ENCODE results near the gene PDSS2.
"Not testable (repeated sequence)": the region's sequence is repeated elsewhere in the genome, so short reads cannot be mapped to it uniquely, and the experiment has no call there.

Gene PDSS2

GRCh38 chr6:107318100-107318736 lies 141.1 kb downstream of the PDSS2 start:
- DNase-seq, result peak; percentile 4 to 6

- no peak for DNase-seq
Observed at GRCh38 chr6:107315114-107315513, 144.2 kb downstream of the PDSS2 start.

GRCh38 chr6:107314531-107314939 lies 144.8 kb downstream of the PDSS2 start:
- DNase-seq, result no peak

DNA sequence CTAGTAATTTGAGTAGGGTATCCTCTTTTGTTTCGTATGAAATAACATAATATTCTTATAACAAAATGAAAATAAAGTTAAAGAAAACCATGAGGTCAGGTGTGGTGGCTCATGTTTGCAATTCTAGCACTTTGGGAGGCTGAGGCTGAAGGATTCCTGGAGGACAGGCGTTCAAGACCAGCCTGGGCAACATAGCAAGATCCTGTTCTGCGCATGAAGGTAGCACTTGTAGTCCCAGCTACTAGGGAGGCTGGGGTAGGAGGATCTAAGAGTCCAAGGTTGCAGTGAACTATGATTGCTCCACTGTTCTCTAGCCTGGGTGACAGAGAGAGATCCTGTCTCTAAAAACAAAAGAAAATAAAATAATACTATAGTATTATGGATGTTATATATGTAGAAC lies 145.6 kb downstream of the PDSS2 start:
- no peak for DNase-seq

DNA sequence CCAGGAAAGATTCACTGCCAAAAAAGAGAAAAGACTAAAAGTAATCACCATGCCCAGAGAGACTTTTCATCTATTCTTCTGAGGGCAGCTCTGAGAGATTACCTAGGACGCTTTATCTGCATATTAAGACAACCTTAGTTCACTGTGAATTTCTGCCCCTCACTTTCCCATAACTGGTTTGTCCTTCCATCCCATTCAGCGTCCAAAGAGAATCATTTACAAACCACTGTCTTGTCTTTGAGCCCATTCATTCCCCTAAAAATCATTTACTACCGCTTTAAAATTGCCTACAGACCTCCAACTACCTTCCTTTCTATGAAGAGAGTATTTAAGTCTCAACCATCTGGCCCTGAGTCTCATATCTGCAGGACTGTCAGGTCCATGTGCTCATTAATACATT lies 149.0 kb downstream of the PDSS2 start:
- DNase-seq, result no peak

DNA sequence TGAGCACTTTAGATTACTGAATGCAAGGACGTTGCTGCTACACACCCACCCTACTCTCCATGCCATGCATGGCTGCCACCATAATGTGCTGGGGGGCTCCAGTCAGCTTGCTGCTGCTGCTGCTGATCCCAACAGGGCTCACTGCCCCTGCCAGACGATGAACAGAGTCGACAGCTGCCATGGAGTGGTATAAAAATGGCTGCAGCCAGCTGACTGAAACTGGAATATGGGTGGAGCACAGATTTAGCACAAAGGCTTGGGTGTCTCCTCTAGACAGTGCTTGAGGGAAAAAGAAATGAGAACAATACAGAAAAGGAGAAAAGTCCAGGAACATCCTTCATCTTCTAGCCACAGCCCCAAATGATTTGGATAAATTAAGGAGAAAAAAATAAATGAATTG lies 150.7 kb downstream of the PDSS2 start:
- no peak for DNase-seq

- not testable (repeated sequence) for DNase-seq
Observed at GRCh38 chr6:107305994-107306393, 153.4 kb downstream of the PDSS2 start.

GRCh38 chr6:107305391-107305790 lies 154.0 kb downstream of the PDSS2 start:
- no peak for DNase-seq

DNA sequence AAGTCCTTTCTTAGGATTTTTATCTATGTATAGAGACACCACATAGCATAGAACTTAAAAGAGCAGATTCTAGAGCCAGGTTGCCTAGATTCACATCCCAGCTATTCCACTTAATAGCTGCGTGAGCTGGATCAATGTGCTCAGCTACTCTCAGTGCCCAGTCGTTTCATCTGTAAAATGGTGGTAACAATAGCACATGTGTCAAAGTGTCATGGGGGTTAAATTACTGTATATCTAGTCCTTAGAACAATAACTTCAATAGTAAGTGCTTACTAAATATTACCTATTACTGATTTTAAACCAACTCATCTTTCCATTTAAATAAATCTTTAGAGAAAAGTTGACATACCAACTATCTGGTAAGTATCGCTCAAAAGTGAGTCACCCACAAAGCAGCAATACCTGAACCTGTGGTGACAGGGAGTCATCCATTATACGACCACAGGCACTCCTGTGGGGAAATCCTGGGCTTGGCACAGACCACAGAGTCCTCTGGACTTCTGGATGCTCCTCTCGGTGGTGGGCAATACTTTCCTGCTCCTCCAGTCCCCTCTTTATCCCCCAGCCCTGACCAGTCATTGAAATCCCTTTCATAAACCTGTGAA lies 154.8 kb downstream of the PDSS2 start:
- DNase-seq, result no peak

- DNase-seq, result no peak
Observed at GRCh38 chr6:107293350-107293749, 166.0 kb downstream of the PDSS2 start.

DNA sequence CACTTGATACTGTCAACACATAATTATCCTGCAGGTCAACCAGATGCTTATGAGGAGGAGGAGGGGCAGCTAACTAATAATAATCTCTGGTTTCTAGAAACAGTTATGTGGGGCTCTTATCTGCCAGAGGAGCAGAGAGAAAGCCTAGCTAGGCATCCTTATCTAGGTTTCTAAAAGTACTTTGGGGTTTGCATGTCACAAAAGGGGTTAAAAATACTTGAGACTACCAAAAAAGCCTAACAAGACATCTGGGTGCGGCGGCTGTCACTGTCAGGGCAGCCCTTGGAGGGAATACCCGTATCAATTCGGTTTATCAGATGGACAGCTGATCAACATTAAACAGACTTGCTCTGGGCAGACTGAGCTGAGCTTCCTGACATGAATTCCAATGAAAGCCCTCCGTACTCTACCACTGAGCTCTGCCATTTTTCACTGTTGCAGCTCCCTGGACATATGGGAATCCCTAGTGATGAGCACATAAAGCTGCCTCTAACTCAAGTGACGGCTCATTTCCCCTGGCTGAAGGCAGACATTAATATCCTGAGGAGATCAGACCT lies 166.6 kb downstream of the PDSS2 start:
- no peak for DNase-seq

GRCh38 chr6:107290491-107290890 lies 168.9 kb downstream of the PDSS2 start:
- no peak for DNase-seq

DNA sequence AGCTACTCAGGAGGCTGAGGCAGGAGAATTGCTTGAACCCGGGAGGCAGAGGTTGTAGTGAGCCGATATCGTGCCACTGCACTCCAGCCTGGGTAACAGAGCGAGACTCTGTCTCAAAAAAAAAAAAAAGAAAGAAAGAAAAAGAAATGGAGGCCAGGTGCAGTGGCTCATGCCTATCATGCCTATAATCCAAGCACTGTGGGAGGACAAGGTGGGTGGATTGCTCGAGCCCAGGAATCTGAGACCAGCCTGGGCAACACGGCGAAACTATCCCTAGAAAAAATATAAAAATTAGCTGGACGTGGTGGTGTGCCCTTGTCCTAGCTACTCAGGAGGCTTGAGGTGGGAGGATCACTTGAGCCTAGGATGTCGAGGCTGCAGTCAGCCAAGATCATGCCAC lies 170.1 kb downstream of the PDSS2 start:
- DNase-seq, result not testable (repeated sequence)

DNA sequence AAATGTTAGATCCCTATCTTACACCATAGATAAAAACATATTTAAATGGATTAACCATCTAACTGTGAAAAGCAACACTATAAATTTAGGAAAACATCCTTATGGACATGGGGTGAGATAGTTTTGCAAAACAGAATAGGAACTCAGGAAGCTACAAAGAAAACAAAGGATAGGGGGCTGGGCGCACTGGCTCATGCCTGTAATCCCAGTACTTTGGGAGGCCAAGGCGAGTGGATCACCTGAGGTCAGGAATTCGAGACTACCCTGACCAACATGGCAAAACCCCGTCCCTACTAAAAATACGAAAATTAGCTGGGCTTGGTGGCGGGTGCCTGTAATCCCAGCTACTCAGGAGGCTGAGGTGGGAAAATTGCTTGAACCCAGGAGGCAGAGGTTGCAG lies 173.7 kb downstream of the PDSS2 start:
- DNase-seq, result not testable (repeated sequence)

DNA sequence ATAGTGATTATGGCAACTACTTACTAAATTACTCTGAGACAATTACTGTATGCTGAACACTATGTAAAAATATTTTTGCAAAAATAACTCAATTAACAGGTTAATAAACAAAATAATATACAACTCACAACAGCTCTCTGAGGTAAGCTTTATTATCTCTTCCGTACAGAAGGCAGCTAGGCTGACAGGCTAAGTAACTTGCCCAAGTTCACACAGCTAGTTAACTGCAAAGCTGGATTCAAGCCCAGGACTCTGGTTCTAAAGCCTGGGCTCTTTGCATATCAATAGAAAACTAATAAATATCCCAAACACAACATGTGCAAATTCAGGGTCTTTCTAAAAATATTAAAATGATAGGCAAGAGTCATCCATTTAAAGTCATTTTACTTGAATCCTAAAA lies 174.6 kb downstream of the PDSS2 start:
- no peak for DNase-seq

GRCh38 chr6:107280791-107281190 lies 178.6 kb downstream of the PDSS2 start:
- no peak for DNase-seq

DNA sequence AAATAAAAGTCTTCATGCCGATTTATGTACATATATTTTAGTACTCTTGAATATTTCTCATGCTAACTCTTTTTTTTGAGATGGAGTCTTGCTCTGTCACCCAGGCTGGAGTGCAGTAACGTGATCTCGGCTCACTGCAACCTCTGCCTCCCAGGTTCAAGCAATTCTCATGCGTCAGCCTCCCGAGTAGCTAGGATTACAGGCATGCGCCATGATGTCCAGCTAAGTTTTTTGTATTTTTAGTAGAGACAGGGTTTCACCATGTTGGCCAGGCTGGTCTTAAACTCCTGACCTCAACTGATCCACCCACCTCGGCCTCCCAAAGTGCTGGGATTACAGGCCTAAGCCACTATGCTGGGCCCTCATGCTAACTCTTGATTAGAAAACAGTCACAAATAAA lies 179.4 kb downstream of the PDSS2 start:
- DNase-seq, result not testable (repeated sequence)

DNA sequence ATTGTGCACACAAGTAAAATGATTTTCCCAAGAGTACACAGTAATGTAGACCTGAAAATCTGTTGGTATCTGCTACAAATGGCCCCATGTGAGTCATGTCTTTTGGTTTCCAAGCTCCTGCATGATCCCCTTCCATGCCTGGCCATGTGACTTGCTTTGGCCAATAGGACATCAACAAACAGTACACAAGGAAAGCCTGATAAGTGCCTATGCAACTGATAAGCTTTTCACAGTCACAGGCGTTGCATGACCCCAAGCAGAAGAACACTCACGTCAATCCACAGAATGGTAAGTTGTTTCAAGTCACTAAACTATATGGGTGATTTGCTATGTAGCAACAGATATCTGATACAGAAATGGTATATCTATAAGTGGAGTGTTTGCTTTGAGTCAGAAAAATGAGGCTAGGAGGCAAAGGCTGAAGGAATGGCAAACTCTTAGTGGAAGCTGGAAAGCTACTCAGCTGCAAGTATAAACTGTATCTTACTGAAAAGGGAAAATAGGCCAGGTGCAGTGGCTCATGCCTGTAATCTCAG lies 184.0 kb downstream of the PDSS2 start:
- no peak for DNase-seq

- DNase-seq, result no peak
Observed at GRCh38 chr6:107274288-107274687, 185.1 kb downstream of the PDSS2 start.

GRCh38 chr6:107272246-107272645 lies 187.1 kb downstream of the PDSS2 start:
- no peak for DNase-seq

- no peak for DNase-seq
Observed at GRCh38 chr6:107271208-107271790, 188.1 kb downstream of the PDSS2 start.

- DNase-seq, result no peak
Observed at GRCh38 chr6:107267634-107268033, 191.7 kb downstream of the PDSS2 start.

- no peak for DNase-seq
Observed at GRCh38 chr6:107267006-107267405, 192.4 kb downstream of the PDSS2 start.

DNA sequence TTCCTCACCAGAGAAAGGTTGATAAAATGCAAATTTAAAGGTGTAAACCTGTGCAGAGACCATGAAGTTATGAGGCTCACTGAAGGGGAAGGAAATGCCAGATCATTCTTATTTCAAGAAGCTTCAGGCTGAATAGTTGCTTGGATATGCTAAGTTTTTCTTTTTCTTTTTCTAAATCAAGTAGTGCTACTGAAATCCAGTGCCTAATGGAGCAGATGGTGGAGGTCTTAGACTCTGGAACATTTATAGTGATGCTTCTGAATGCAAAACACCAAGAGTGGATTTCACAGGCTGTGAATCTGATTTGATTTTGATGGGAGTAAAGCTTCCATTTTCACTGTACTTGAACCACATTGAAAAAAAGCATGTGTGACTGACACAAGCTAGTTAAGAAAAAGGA lies 192.8 kb downstream of the PDSS2 start:
- no peak for DNase-seq
